Mesenteric fat pad (tissue), 1 donor: Measurements from ENCODE around the gene CLMP. TPM values are rescaled to one million over a fixed set of nuclear protein-coding genes. Genes with fewer than 3 reads are reported as not detected.
"Not testable (repeated sequence)": the region's sequence is repeated elsewhere in the genome, so short reads cannot be mapped to it uniquely, and the experiment has no call there.

Experiments
- DNase-seq: peaks from one replicate; pipeline ENCODE4 v3.0.0-alpha.2; 2020; ENCODE audit warnings: low spot score
- total RNA-seq: library from RNA; stranded (reverse); fragmentation: NEBNext Ultra II Directional; extraction: Animal tissue kit (Norgen Biotek cat#: 25700); gene quantifications from one replicate; pipeline ENCODE4 v1.2.1, GENCODE V29; 2021
- donor health status: DM: yes; HTN: yes; CAD: no.

Gene CLMP
- total RNA-seq, 1 donor from 2014 or later = 199 TPM

DNA sequence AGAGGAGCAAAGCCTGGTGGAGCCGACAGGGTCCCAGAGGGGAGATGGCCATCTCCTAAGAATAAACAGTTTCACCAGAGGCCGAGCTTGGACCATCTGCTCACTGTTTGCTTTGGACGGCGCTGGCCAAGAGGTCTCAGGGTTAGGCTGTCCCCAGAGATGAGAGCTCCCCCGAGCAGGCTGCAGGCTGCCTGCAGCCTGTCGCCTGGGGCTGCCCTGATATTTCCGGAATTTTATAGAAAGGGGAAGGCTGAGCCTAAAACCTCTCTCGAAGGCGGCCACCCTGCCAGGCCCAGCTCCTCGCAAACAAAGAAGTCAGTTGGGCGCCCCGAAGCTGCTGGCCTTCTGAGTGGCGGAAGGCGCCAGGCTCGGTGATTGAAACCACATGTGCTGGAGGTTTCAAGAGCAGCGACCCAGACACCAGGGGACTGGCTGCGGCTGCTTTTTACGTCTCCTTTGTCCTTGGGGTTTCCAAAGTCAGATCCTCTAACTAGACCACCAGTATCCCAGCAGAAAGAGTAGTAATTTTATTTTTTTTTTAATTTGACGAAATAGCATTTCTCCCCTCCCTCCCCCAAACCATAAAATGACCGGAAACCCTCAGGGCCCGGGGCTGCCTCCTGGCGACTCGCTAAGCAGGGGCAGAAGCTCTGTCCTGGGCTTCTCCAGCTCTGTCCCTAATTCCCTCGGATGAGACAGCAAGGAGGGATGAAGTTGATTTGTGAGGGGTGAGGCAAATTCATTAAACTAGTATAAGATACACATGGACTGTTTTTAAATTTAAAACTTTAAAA is 57.4 kb downstream of the CLMP start:
- peak; percentile 91 for DNase-seq

DNA sequence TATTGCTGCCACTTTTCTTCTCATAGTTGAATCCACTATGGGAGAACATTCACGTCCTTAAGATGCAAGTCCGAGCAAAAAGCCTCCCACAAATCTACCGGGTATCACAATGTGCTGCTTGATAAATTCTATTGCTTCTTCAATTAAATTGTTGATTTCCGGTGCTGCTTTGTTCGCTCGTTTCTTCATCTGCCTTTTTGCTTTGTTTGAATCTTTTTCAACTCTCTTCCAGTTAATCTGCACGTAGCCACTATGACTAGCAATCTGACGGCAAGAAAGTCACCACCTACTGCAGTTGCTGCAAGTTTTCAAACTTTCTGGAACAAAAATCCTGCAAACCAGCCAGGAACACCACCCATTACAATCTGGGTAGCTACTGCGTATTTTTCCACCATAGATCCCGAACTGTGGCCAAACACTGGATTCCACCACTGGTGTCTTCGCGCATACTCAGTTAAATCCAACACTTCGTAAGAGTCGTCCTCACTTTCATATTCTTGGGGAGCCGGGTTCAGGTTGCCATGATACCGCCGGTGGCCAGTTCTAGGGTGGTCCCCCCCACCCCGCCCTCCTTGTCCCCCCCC is 59.1 kb downstream of the CLMP start:
- DNase-seq = no peak

DNA sequence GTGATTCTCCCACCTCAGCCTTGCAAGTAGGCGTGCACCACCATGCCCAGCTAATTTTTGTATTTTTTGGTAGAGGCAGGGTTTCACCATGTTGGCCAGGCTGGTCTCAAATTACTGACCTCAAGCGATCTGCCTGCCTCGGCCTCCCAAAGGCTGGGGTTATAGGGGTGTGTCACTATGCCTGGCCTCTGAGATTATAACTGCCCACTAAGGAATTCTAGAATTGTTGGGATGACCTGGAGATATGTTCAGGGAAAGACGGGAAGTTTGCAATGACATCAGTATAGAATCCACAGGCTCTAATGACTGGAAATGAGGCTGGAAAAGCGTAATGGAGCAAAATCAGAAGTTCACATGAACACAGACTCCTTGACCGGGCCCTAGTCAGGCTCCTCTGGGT is 62.2 kb downstream of the CLMP start:
- no peak for DNase-seq

DNA sequence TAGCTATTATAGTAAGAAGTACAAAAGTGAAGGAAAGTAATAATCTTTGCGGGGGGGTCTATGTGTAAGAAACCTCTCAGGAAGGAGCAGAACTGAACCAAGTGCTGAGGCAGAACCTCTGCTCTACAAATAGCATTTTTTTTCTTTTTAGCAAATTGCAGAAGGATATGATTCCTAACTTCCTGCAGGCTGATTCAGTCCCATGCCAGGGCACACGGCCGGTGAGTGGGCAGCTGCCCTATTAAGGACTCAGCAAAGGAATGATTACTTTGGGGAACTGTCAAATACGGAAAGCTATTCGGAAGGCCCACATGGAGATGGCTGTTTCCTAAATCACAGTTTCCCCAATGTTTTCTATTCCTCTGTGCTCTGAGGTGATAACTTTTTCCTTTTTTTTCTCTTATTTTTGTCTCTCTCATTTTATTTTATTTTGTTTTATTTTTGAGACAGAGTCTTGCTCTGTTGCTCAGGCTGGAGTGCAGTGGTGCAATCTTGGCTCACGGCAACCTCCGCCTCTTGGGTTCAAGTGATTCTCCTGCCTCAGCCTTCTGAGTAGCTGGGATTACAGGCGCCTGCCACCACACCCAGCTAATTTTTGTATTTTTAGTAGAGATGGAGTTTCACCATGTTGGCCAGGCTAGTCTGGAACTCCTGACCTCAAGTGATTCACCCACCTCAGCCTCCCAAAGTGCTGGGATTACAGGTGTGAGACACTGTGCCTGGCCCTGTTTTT is 62.8 kb downstream of the CLMP start:
- DNase-seq = not testable (repeated sequence)

DNA sequence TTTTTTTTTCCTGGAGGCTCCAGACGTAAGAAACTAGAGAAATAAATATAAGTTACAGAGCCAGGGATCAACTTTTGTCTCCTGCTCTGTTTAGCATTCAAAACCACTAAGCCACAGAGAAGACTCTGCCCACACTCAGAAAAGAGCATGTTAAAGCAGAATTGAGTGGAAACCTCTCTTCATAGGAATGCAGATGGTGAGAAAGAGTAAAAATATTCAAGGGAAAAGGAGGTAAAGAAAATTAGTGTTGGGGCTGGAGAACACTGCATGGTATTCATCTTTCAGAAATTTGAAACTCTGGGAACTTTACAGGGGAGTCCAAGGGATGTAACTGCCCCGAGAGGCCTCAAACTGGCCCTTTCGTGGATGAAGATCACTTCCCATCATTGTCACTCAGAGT is 65.1 kb downstream of the CLMP start:
- no peak for DNase-seq

DNA sequence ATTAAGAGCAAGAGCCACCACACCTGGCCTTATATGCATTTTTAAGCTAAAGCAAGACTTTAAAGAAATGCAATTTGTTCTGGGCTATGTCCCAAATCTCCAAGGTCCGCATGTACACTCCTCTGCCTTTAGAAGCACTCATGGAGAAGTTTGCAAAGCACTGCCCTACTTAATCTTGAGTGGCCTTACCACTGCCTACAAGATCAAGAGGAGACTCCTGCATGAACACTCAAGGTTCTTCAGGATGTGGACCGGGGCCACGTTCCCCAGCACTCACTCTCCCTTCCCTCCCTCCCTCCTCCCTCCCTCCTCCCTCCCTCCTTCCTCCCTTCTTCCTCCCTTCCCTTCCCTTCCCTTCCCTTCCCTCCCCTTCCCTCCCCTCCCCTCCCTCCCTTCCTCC is 69.9 kb downstream of the CLMP start:
- DNase-seq = no peak

DNA sequence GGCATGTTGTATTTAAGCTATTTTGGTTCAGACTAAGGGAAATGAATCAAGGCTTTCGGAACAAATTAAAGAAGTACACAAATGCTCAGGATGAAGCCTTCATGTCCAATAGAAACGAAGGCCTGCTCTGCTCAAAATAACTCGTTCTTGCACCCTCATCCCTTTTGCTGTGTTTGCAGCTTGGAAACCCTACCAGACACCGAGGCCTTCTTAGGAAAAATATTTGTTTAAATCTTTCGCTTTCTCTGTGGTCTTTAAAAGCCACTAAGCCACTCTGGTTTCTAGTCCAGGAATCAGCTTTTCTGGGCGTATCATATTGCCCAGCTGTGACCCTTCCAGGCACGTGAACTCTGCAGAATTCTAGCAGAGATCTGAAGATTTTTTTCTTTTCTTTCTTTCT is 72.2 kb downstream of the CLMP start:
- DNase-seq = no peak

DNA sequence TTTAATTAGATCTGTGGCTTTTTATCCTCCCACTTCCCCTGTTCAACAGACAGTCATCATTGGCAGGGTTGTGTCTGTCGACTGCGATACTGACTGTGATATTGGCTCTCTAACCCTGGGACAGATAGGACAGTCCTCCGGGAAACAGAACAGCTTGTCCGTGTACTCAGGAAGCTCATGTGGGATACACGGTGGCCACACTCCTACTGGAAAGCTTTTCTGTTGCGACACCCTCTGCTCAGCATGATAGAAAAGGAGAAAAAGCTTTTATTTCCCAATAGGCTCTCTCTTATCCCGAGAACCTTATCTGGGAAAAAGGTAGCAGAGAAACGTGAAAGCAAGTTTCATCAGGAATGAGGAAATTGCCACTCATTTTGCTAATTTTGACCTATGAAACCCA is 72.7 kb downstream of the CLMP start:
- no peak for DNase-seq

DNA sequence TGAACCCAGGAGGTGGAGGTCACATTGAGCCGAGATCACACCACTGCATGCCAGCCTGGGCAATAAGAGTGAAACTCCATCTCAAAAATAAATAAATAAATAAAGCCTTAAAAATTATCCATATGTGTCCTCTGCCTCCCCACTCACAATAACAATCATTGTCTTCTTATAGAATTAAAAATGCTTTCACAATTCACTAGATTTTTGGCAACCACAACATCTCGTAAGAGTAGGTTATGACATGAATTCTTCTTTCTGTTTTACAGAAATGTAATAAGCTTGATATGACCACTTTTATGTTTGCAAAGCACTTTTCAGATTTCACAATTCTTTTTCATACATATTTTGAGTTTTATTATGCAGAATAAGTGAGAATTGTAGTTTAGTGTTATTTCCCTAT is 78.6 kb downstream of the CLMP start:
- DNase-seq = no peak

DNA sequence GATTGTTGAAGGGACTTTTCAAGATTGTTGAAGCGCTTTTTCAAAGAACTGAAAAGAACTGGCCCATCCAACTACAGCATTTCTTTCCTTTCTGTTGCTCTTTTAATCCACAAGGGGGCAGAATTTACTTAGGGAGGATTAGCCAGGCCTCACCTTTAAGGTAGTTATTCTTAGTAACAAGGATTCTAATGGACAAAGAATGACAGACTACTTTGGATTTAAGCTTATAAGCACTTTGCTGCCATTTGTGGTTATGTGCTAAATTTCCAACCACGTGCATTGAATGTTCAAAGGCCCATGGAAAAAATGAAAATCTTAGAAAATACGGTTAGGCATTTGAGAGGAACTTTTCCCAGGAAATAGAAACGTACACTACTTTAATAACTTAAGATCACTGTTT is 83.6 kb downstream of the CLMP start:
- no peak for DNase-seq

DNA sequence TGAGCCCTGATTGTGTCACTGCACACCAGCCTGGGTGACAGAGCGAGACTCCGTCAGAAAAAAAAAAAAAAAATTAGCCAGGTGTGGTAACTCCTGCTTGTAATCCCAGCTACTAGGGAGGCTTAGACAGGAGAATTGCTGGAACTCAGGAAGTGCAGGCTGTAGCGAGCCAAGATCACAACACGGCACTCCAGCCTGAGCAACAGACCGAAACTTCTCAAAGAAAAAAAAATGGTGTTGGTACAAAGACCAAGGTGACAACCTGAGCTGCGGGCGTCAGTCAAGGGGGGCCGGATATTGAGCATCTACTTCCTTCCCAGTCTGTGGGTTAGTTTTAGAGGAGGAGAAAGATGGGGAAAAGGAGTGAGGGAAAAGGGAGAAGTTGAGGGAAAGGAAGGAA is 84.7 kb downstream of the CLMP start:
- no peak for DNase-seq

DNA sequence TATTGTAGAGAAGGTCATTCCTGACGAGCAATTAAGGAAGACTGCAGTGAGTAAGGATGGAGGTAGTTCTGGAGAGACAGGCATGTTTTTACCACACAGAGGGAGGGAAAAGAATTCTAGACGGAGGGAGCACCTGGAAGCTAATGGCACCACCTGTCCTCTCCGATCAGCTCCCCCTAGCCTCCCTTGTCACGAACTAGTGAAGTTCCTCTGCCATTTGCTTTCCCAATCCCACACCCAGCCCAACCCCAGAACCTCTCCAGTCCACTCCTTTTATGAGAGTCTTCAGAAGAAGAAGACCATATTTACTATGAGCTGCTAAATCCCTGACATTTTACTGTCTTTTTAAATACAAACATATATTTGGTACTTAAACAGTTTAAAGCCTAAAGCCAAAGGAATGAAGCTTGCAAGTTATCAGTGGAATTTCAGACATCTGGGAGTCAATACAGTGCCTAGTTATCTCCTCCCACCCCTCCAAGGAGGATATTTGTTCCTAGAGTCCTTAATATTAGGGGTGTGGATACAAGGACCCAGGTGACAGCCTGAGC is 87.0 kb downstream of the CLMP start:
- no peak for DNase-seq

DNA sequence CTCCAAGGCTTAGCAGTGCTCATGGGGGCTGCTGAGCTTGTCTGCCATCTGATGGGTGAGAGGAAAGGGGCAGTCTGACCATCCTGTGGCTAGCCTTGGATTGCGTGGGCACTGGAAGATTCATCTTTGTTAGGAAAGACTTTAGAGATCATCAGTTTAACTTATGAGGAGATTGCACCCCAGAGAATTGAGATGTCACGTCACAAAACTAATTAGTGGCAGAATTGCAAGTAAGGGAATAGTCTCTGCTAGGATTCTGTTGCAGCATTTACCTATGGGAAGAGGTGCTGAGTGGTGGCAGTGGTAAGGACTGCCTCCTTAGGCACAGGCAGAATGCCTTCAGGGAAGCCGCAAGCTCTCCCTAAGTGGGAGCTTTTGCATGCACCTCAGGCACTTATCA is 90.4 kb downstream of the CLMP start:
- no peak for DNase-seq

DNA sequence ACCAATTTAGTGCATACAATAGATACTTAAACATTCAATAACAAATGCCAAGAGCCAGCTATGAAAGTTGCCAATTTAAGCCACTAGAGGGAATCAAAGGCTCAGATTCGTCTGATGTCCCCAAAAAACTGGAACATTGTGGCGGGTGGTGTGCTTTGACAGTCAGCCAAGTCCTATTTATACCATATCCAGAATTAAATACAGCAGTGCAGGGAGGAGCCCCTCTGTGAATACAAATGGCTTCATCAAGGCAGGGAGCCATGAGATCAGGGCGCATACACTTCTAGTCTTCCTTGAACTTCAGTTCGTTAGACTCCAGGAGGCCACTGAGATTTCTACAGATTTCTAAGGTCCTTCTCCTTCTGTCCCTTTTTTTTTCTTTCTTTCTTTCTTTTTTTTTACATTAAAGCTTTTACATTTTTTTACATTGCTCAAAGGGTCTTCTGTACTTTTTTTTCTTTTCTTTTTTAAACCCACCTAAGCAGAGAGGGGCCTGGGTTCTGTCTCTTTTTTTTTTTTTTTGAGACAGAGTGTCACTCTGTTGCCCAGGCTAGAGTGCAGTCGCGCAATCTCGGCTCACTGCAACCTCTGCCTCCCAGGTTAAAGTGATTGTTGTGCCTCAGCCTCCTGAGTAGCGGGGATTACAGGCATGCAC is 91.6 kb downstream of the CLMP start:
- no peak for DNase-seq

DNA sequence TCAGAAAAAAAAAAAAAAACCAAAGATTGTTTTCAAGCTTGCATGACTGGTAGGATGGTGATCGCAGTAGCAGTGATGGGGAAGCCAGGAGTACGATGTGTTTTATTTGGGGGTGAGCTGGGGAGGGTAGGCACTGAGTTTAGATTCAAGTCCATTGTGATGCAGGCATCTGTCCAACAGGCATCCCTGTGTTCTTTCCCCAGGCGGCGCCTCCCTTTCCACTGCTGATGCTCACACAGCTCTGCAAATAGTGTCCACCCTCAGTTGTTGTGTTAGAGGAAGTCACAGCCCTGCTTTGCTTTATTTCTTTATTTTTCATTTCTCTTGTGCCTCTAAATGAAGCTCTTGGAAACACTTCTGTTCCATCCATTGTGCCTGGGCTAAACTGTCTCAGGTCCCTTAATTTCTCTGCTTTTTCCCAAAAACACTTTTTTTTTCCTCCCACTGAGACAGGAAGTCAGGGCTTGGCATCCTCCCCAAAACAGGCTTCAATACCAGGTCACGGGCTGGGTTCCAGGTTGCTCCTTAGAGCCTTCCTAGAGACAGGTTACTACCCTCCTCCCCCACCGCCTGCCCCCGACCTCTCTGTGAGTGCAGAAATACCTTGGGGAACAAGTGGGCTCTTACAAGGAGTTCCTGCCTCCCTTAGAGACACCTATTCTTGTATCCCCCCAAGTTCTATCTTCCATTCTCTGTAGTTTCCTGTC is 94.5 kb downstream of the CLMP start:
- no peak for DNase-seq

DNA sequence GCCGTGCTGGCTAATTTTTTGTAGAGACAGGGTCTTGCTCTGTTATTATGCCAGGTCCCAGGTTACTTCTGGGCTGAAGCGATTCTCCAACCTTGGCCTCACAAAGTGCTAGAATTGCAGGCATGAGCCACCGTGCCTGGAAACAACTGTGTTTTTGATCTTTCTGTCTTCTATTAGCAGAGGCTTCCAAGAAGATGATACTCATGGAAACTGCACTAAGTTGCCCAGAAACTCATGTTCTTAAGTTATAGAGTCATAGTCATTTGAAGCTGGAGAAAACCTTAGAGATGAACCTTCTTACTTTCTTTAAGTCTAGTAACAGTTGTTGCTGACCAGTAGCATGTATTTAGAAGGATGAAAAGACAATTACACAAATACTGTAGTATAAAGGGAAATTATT is 96.1 kb downstream of the CLMP start:
- no peak for DNase-seq

DNA sequence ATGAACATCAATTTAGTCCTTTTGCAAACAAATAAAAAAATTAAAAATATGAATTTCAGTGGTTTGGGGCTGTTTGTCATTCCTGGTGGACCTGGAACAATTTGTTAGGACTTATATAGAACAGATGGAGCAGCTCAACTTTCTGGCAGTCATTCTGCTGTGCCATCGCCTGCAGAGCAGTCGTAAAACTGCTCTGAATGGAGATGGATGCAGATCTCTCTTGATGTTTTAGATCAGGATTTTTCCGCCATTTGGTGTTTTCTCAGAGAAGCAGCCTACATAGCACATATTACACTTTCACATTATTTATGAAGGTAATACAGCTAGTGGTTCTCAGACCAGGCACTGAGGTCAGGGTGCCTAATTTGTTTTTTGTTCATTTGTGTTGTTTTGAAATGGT is 101.3 kb downstream of the CLMP start:
- no peak for DNase-seq

DNA sequence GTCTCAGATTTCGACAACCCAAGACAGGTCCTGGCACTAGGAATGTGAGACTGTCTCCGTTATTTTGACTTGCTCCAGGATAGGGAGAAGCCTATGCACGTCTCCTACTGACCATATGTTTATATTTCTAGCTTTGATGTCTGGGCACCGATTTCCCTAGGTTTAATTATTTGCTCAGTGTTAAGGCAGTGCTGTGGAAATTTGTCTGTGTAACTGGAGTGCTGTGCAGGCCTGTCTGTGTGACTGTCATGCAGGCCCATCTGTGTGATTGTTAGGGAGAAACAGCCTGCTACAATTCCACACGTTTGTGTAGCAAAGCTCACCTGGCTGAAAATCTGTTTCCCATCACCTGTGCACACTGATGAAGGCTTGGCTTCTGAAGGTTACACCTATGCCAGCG is 103.5 kb downstream of the CLMP start:
- peak; percentile 9 for DNase-seq

DNA sequence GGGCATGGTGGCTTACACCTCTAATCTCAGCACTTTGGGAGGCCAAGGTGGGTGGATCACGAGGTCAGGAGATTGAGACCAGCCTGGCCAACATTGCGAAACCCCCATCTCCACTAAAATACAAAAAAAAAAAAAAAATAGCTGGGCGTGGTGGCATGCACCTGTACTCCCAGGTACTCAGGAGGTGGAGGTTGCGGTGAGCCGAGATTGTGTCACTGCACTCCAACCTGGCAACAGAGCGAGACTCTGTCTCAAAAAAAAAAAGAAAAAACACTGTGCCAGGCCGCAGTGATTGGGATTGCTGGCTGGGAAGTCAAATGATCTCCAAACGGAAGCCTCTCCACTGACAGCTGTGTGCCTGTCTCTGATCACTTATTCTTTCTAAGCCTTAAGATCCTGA is 104.9 kb downstream of the CLMP start:
- DNase-seq = peak; percentile 20

DNA sequence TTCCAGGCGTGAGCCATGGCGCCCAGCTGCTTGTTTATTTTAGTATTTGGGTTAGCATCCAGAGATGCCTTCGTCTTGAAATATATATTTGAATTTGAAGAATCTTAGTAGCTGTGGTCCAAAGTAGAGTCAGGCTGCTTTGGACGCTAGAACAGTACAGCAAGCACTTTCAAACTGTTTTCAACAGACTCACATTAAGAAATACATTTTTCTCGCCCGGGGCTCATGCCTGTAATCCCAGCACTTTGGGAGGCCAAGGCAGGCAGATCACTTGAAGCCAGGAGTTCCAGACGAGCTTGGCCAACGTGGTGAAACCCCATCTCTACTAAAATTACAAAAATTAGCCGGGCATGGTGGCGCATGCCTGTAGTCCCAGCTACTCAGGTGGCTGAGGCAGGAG is 106.2 kb downstream of the CLMP start:
- peak; percentile 39 for DNase-seq

DNA sequence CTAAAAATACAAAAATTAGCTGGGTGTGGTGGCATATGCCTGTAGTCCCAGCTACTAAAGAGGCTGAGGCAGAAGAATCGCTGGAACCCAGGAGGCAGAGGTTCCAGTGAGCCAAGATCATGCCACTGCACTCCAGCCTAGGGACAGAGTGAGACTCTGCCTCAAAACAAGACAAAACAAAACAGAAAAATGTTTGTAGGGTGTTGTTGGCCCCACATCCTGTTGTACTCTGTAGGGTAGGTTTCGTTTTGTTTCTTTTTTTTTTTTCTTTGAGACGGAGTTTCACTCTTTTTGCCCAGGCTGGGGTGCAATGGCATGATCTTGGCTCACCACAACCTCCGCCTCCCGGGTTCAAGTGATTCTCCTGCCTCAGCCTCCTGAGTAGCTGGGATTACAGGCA is 107.4 kb downstream of the CLMP start:
- DNase-seq = peak; percentile 22
